Astrocyte of the cerebellum (primary cell): Measurements from ENCODE around the gene SDK2.
A peak's percentile ranks its signal among the peaks of the same experiment; 100 is the strongest.

Experiments used
- DNase-seq: peaks from one replicate; pipeline ENCODE4 v3.0.0-alpha.2; 2011; ENCODE audit warnings: low read depth
- H3K4me3 ChIP-seq: 2 replicates; pipeline ENCODE4 v1.5.1; 2011; ENCODE audit warnings: mild to moderate bottlenecking, low read depth, low read length, moderate library complexity
- in situ Hi-C: cut with HindIII; loops from 2 replicates; pipeline ENCODE4 v1.10.0; 2017; ENCODE audit warnings: low sequenced_read_pairs
- TF ChIP-seq, protein P1 (sequence below): IDR thresholded peaks from 2 replicates; pipeline ENCODE4 v1.5.1; 2012; ENCODE audit warnings: low read length, low read depth, moderate library complexity, mild to moderate bottlenecking; ENCODE audit errors: missing control alignments

The SDK2 gene

GRCh38 chr17:73346501-73347162, 297.6 kb downstream of the SDK2 start:
- in situ Hi-C loops, result loop anchor here (5.0 kb wide), 1 partner anchor 79 kb away; no protein-coding TSS in a partner anchor
- no peak for DNase-seq
- TF ChIP-seq, protein P1, sequence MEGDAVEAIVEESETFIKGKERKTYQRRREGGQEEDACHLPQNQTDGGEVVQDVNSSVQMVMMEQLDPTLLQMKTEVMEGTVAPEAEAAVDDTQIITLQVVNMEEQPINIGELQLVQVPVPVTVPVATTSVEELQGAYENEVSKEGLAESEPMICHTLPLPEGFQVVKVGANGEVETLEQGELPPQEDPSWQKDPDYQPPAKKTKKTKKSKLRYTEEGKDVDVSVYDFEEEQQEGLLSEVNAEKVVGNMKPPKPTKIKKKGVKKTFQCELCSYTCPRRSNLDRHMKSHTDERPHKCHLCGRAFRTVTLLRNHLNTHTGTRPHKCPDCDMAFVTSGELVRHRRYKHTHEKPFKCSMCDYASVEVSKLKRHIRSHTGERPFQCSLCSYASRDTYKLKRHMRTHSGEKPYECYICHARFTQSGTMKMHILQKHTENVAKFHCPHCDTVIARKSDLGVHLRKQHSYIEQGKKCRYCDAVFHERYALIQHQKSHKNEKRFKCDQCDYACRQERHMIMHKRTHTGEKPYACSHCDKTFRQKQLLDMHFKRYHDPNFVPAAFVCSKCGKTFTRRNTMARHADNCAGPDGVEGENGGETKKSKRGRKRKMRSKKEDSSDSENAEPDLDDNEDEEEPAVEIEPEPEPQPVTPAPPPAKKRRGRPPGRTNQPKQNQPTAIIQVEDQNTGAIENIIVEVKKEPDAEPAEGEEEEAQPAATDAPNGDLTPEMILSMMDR, result no peak
- H3K4me3 ChIP-seq, result no peak overlapping the region

GRCh38 chr17:73343739-73344454, 300.3 kb downstream of the SDK2 start:
- no peak overlapping the region for H3K4me3 ChIP-seq
- TF ChIP-seq, protein P1, result no peak
- in situ Hi-C loops, result no loop called here
- DNase-seq, result no peak

- in situ Hi-C loops, result no loop called here
- TF ChIP-seq, protein P1, result no peak
- no peak for DNase-seq
- H3K4me3 ChIP-seq, result no peak overlapping the region
These were observed 301.0 kb downstream of the SDK2 start for GRCh38 chr17:73343168-73343634.

GRCh38 chr17:73342541-73343167, 301.6 kb downstream of the SDK2 start:
- TF ChIP-seq, protein P1, result no peak
- no peak overlapping the region for H3K4me3 ChIP-seq
- no peak for DNase-seq
- in situ Hi-C loops, result no loop called here

DNA sequence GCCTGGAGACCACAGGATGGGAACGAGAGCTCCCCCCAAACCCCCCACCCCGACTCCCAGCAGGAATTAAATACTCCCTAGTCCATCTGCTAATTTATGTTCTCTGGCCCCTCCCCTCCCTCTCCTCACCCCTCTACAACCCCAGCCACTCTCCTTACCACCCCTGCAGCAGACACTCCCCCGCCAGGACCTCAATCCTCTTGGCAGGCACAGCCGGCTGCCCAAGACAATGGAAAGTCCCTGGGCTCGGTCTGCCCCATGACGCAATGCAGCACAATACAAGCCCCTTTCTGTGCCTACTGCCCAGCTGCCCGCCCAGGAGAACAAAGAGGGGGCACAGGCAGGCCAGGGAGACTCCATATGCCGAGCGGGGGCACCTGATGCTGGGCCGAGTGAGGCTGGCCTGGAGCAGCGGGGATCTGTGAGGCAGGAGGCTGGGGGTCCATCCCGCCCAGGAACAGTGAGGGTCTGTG, 302.2 kb downstream of the SDK2 start:
- in situ Hi-C loops, result no loop called here
- TF ChIP-seq, protein P1, result no peak
- peak; percentile 79 for DNase-seq
- H3K4me3 ChIP-seq, result no peak overlapping the region

DNA sequence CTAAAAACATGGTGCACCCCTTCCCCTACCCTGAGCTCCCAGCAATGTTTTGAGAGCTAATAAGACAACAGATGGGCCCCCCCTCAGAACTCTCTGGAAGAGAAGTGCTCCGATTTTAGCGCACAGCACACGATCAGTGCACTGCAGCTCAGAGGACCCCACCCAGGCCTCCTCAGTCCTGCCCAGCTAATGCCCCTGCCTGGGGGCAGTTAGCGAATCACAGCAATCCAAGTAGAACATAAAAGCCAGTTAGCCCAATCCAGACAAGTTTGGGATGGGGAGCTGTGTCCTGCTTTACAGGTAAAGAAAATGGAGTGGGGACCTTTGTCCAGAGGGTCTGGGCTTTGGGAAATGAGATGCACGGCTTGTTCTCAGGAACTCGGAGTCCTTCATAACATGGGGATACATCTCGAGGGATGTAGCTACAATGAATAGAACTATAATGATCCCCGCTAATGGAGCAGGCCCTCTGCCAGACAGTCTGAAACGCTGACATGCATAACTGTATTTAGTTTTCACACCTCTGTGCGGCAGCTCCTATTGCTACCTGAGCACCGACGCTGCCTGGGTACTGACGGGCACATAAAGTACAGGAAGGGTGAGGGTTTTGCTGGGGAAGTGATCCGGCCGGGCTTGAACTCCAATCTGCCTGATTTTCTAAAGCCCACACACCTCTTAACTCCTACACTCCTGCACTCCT, 302.7 kb downstream of the SDK2 start:
- TF ChIP-seq, protein P1, result no peak
- in situ Hi-C loops, result no loop called here
- H3K4me3 ChIP-seq, result no peak overlapping the region
- no peak for DNase-seq
